ENCODE data around the gene CLBA1.

CLBA1 gene

GRCh38 chr14:105013150-105013785 lies 27.7 kb downstream of the CLBA1 start:
- H3K4me3 ChIP-seq (ENCODE audit: control insufficient read depth, low read depth, low read length): no peak overlapping the region
- DNase-seq (ENCODE audit: low read depth): no peak
- no peak for TF ChIP-seq CTCF (conservative IDR thresholded peaks at IDR 0.05; ENCODE audit: control insufficient read depth, insufficient read depth, low read depth, low read length)

- no peak for DNase-seq (ENCODE audit: low read depth)
- H3K4me3 ChIP-seq (ENCODE audit: control insufficient read depth, low read depth, low read length): no peak overlapping the region
- no peak for TF ChIP-seq CTCF (conservative IDR thresholded peaks at IDR 0.05; ENCODE audit: control insufficient read depth, insufficient read depth, low read depth, low read length)
Measured at GRCh38 chr14:105014032-105014431, 28.4 kb downstream of the CLBA1 start.

GRCh38 chr14:105014631-105015030 lies 29.0 kb downstream of the CLBA1 start:
- TF ChIP-seq CTCF (conservative IDR thresholded peaks at IDR 0.05; ENCODE audit: control insufficient read depth, insufficient read depth, low read depth, low read length): no peak
- no peak overlapping the region for H3K4me3 ChIP-seq (ENCODE audit: control insufficient read depth, low read depth, low read length)
- DNase-seq (ENCODE audit: low read depth): no peak

- H3K4me3 ChIP-seq (ENCODE audit: control insufficient read depth, low read depth, low read length): no peak overlapping the region
- DNase-seq (ENCODE audit: low read depth): no peak
- TF ChIP-seq CTCF (conservative IDR thresholded peaks at IDR 0.05; ENCODE audit: control insufficient read depth, insufficient read depth, low read depth, low read length): no peak
Measured at GRCh38 chr14:105015242-105015641, 29.7 kb downstream of the CLBA1 start.

- no peak for TF ChIP-seq CTCF (conservative IDR thresholded peaks at IDR 0.05; ENCODE audit: control insufficient read depth, insufficient read depth, low read depth, low read length)
- no peak for DNase-seq (ENCODE audit: low read depth)
- H3K4me3 ChIP-seq (ENCODE audit: control insufficient read depth, low read depth, low read length): no peak overlapping the region
Measured at GRCh38 chr14:105015905-105016304, 30.3 kb downstream of the CLBA1 start.

GRCh38 chr14:105018414-105018813 lies 32.8 kb downstream of the CLBA1 start:
- TF ChIP-seq CTCF (conservative IDR thresholded peaks at IDR 0.05; ENCODE audit: control insufficient read depth, insufficient read depth, low read depth, low read length): no peak
- H3K4me3 ChIP-seq (ENCODE audit: control insufficient read depth, low read depth, low read length): no peak overlapping the region
- no peak for DNase-seq (ENCODE audit: low read depth)

Measured in fibroblast of mammary gland (primary cell).